ENCODE measurements around the gene NDUFB10.

Gene NDUFB10

GRCh38 chr16:1991135-1991551, 31.8 kb downstream of the NDUFB10 start:
- no peak for DNase-seq (ENCODE audit: low spot score)
- Histone ChIP-seq H3K27ac (no peak overlapping the region), H3K4me3 (peak overlapping the region; percentile 64)
- no peak for TF ChIP-seq CTCF (IDR thresholded peaks at IDR 0.05)

- TF ChIP-seq CTCF (IDR thresholded peaks at IDR 0.05) = no peak
- no peak for DNase-seq (ENCODE audit: low spot score)
- Histone ChIP-seq H3K27ac (peak overlapping the region in 1 of 2 donors; percentile 19), H3K4me3 (peak overlapping the region; percentile 64)
Observed at GRCh38 chr16:1991588-1991947, 32.2 kb downstream of the NDUFB10 start.

GRCh38 chr16:1991948-1992703, 32.8 kb downstream of the NDUFB10 start:
- Histone ChIP-seq H3K27ac (peak overlapping the region in 1 of 2 donors; percentile 19), H3K4me3 (peak overlapping the region; percentile 64)
- DNase-seq (ENCODE audit: low spot score) = peak; percentile 92
- no peak for TF ChIP-seq CTCF (IDR thresholded peaks at IDR 0.05)

GRCh38 chr16:1992704-1993317, 33.5 kb downstream of the NDUFB10 start:
- H3K4me3 ChIP-seq = peak overlapping the region; percentile 64
- DNase-seq (ENCODE audit: low spot score) = no peak
- no peak overlapping the region for H3K27ac ChIP-seq
- TF ChIP-seq CTCF (IDR thresholded peaks at IDR 0.05) = no peak

GRCh38 chr16:1993731-1994131, 34.4 kb downstream of the NDUFB10 start:
- H3K4me3 ChIP-seq = no peak overlapping the region
- no peak for TF ChIP-seq CTCF (IDR thresholded peaks at IDR 0.05)
- no peak for DNase-seq (ENCODE audit: low spot score)
- no peak overlapping the region for H3K27ac ChIP-seq

GRCh38 chr16:1997494-1998359, 38.4 kb downstream of the NDUFB10 start:
- Histone ChIP-seq H3K27ac (peak overlapping the region in 1 of 2 donors; percentile 16), H3K4me3 (no peak overlapping the region)
- no peak for DNase-seq (ENCODE audit: low spot score)
- TF ChIP-seq CTCF (IDR thresholded peaks at IDR 0.05) = no peak

Measured in coronary artery (tissue), 2 donors.